Activated CD4-positive, alpha-beta memory T cell treated with anti-CD3 and anti-CD28 coated beads for 36 hours (primary cell): ENCODE results near the gene NECAB2. TPM values are rescaled to one million over a fixed set of nuclear protein-coding genes. Genes with fewer than 3 reads are reported as not detected.
A peak's percentile ranks its signal among the peaks of the same experiment; 100 is the strongest.

Source experiments
- CTCF ChIA-PET: fragments of 350-600 bp; sonication (Branson Sonifier 250); formaldehyde crosslinking; loops from one replicate; lab custom pipeline; 2021; ENCODE audit warnings: antibody characterized with exemption, inconsistent platforms; lab: Charles Lee
- POLR2A ChIA-PET: fragments of 350-600 bp; sonication (Branson Sonifier 250); formaldehyde crosslinking; loops from one replicate; lab custom pipeline; 2021; ENCODE audit warnings: antibody characterized with exemption; lab: Charles Lee
- DNase-seq: peaks from one replicate; pipeline ENCODE4 v3.0.0-alpha.2; 2020
- H3K27ac Mint-ChIP-seq: one replicate; pipeline ENCODE4 v1.8.0; 2021; ENCODE audit warnings: mixed read lengths
- H3K27me3 Mint-ChIP-seq: one replicate; pipeline ENCODE4 v1.8.0; 2021; ENCODE audit warnings: mixed read lengths
- H3K36me3 Mint-ChIP-seq: one replicate; pipeline ENCODE4 v1.8.0; 2021; ENCODE audit warnings: mixed read lengths
- H3K4me1 Mint-ChIP-seq: one replicate; pipeline ENCODE4 v1.8.0; 2021; ENCODE audit warnings: low read depth, mixed read lengths
- H3K4me3 Mint-ChIP-seq: one replicate; pipeline ENCODE4 v1.8.0; 2021; ENCODE audit warnings: mild to moderate bottlenecking, mixed read lengths
- H3K9me3 Mint-ChIP-seq: one replicate; pipeline ENCODE4 v1.8.0; 2021; ENCODE audit warnings: mixed read lengths
- intact Hi-C: fragments of 100-400 bp; cut with micrococcal nuclease; formaldehyde crosslinking; loops from one replicate; pipeline ENCODE4 v1.15.1; 2023
- total RNA-seq, 2 experiments: library from RNA; stranded (reverse); gene quantifications; one replicate each; pipeline ENCODE4 v1.2.3, GENCODE V29; 2021

NECAB2 gene
- total RNA-seq, result not detected

- H3K4me3 Mint-ChIP-seq, result no peak within 1 kb of the TSS
- intact Hi-C loops, result loop anchor here (1.0 kb wide), 1 partner anchor 97 kb away; no protein-coding TSS in a partner anchor
- ChIA-PET CTCF (no interaction called here), POLR2A (no interaction called here)
- peaks cover 11% of the 10 kb centered on the region for H3K27me3 Mint-ChIP-seq
- peaks cover 2% of the 10 kb centered on the region for H3K4me1 Mint-ChIP-seq
- peak; percentile 33 for DNase-seq
- no peaks in the 10 kb centered on the region for H3K9me3 Mint-ChIP-seq
- H3K36me3 Mint-ChIP-seq, result no peaks in the 10 kb centered on the region
- no peak within 1 kb of the TSS for H3K27ac Mint-ChIP-seq
These were observed at the start of gene NECAB2 for GRCh38 chr16:83967838-83968305. TSS of gene NECAB2 (plus strand) at chr16:83968244. CDS start at chr16:83968649, 405 bp downstream.

DNA sequence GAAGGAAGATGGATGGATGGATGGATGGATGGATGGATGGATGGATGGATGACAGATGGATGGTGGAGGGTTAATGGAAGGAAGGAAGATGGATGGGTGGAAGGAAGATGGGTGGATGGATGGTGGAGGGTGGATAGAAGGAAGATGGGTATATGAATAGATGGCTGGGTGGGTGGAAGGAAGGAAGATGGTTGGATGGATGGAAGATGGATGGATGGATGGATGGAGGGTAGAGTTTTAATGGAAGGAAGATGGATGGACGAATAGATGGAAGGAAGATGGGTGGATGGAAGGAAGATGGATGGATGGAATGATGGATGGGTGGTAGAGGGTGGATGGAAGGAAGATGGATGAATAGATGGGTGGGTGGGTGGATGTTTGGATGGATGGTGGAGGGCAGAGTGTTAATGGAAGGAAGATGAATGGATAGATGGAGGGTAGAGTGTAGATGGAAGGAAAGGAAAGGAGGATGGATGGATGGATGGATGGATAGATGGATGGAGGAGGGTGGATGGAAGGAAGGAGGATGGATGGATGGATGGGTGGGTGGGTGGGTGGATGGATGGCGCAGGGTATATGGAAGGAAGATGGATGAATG is 47.1 kb upstream of the NECAB2 start:
- intact Hi-C loops, result no loop called here
- DNase-seq, result no peak
- POLR2A ChIA-PET, result no interaction called here
- Mint-ChIP-seq H3K4me3 (no peak overlapping the region), H3K4me1 (no peaks in the 10 kb centered on the region), H3K36me3 (peaks cover 26% of the 10 kb centered on the region), H3K9me3 (no peaks in the 10 kb centered on the region), H3K27ac (no peak overlapping the region), H3K27me3 (no peaks in the 10 kb centered on the region)
- CTCF ChIA-PET, result no interaction called here

DNA sequence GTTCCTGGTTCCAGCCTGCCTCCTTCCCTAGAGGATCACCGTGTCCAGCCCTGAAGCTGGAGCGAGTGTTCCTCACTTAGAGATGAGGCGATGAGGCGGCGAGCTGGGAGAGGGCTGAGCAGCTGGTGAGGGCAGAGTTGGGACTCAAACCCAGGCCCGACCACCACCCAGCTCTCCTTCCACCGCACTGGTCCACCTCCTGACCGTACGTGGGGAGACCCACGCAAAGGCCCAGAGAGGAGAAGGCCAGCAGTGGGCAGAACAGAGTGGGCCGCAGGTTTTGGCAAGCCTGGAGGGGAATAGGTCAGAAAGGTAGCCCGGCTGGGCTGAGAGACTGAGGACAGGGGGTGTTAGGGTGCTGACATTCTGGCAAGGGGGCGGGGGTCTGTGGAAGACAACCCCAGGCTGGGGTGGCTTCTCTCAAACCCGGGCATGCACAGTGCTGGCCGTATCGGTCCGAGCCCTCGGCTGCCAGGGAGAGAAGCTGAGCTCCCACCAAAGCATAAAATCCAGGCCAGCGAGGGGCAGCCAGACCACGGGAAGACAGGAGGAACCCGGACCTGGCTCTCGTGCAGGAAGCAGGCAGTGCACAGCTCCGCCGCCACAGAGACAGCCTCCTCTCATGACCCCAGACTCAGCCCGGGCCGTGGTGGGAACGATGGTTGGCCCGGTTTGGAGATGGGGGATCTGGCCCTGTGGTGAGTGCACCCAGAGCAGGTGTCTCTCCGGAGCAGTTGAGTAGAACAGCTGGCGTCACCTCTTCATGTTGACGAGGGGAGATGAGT is 44.3 kb upstream of the NECAB2 start:
- Mint-ChIP-seq H3K4me3 (no peak overlapping the region), H3K27ac (no peak overlapping the region), H3K9me3 (no peaks in the 10 kb centered on the region), H3K36me3 (peaks cover 10% of the 10 kb centered on the region), H3K4me1 (peaks cover 3% of the 10 kb centered on the region), H3K27me3 (no peaks in the 10 kb centered on the region)
- DNase-seq, result no peak
- ChIA-PET POLR2A (interaction anchor here (0.7 kb wide), 1 partner anchor 48 kb away, joined by 3 read pairs; no protein-coding TSS in a partner anchor), CTCF (interaction anchor here (0.7 kb wide), 1 partner anchor 142 kb away, joined by 3 read pairs; no protein-coding TSS in a partner anchor)
- intact Hi-C loops, result no loop called here

DNA sequence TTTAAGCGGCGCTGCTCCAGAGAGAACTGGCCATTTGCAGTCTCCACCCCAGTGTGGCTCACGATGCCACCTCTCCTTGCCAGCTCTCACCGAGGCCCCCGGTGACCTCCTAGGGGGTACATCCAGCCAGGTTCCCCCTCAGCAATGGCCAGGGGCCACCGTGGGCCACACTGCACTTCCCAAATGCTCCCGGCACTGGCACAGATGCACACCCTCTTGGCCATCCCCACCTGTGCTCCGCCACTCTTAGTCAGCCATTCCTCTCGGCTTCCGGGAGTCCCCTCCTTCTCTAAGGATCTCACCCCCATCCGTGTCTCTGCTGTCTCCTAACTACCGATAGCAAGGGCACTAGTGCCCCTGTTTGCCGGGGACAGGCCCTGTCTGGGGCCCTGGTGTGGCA is 43.4 kb upstream of the NECAB2 start:
- Mint-ChIP-seq H3K36me3 (peaks cover 5% of the 10 kb centered on the region), H3K27ac (no peak overlapping the region), H3K27me3 (no peaks in the 10 kb centered on the region), H3K9me3 (no peaks in the 10 kb centered on the region), H3K4me3 (no peak overlapping the region), H3K4me1 (peaks cover 3% of the 10 kb centered on the region)
- POLR2A ChIA-PET, result no interaction called here
- intact Hi-C loops, result no loop called here
- DNase-seq, result no peak
- CTCF ChIA-PET, result no interaction called here

DNA sequence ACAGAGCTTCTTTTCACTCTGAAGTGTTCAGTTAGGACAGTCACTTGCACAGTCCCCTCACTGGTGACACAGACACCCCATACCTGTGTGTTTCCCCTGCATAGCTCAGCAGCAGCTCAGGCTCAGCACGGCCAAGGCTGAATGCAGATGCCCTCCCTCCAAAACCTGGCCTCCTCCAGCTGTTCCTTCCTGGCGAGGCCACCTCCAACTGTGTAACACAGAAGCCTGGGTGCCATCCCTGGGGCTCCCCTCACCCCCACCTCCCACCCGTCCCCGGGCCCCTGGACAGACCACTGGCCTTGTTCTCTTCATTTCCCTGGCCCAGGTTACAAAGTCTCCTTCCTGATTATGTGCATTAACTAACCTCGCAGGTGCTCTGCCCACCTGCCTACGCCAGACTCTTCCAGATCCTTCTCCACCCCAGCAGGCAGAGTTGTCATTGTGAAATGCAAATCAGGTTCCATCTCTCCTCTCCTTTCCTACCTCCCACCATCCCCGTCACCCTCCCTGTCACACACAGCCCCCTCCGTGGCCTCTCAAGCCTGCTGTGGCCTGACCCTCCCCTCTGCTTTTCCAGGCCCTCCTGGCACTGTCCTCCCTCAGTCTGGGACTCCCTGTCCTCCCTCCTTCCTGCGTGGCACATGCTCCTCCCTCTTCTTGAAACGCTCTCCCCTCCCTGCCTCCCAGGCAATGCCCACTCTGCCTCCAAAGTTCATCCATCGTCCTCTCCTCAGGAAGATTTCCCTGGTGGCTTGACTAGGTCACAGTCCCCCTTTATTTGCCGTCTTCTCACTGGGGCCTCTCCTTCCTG is 42.7 kb upstream of the NECAB2 start:
- Mint-ChIP-seq H3K4me1 (peaks cover 3% of the 10 kb centered on the region), H3K27ac (no peak overlapping the region)
- no peak for DNase-seq

GRCh38 chr16:83925957-83926725 is 41.9 kb upstream of the NECAB2 start:
- ChIA-PET CTCF (interaction anchor here (0.8 to 1.9 kb wide), 6 partner anchors 24 to 140 kb away, joined by 3 to 6 read pairs (median 4); no protein-coding TSS in a partner anchor), POLR2A (no interaction called here)
- H3K27me3 Mint-ChIP-seq, result no peaks in the 10 kb centered on the region
- H3K4me1 Mint-ChIP-seq, result peaks cover 3% of the 10 kb centered on the region
- intact Hi-C loops, result no loop called here
- H3K27ac Mint-ChIP-seq, result no peak overlapping the region
- H3K36me3 Mint-ChIP-seq, result no peaks in the 10 kb centered on the region
- H3K4me3 Mint-ChIP-seq, result no peak overlapping the region
- no peaks in the 10 kb centered on the region for H3K9me3 Mint-ChIP-seq
- DNase-seq, result no peak

More for the DNA sequence above, 42.7 kb upstream of the NECAB2 start:
- no peak overlapping the region for H3K4me3 Mint-ChIP-seq
- intact Hi-C loops, result no loop called here
- H3K27me3 Mint-ChIP-seq, result no peaks in the 10 kb centered on the region
- no peaks in the 10 kb centered on the region for H3K9me3 Mint-ChIP-seq
- ChIA-PET POLR2A (no interaction called here), CTCF (interaction anchor here (0.8 to 1.9 kb wide), 3 partner anchors 28 to 99 kb away, joined by 3 to 6 read pairs (median 6); no protein-coding TSS in a partner anchor)
- H3K36me3 Mint-ChIP-seq, result peaks cover 3% of the 10 kb centered on the region

DNA sequence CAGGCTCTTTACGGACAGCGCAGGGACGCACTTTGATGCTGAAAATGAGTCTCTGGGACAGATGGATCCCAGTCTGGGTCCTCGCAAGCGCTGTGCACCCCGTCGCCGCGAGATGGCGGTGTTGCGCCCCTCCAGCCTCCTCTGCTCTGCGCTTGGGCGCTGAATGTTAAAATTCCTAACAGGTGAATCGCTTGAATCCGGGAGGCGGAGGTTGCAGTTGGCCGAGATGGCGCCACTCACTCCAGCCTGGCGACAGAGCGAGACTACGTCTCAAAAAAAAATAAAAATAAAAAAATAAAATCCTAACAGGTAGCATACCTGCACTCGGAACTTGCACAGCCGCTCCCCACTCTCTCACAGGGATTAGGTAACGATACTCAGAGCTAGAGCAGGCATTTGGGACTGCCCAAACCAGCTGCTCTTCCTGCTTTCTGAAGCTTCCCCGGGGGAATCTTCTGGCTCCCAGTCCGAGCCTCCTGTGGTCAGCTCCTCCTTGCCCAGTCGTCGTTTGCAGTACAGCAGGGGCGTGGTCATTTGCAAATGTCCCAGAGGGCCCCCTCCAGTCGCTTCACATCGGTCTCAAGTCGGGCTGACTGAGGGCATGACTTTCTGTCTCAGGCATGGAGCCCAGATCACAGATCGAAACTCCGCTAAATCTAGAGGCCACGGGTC is 41.2 kb upstream of the NECAB2 start:
- H3K27ac Mint-ChIP-seq, result no peak overlapping the region
- POLR2A ChIA-PET, result no interaction called here
- no peaks in the 10 kb centered on the region for H3K36me3 Mint-ChIP-seq
- DNase-seq, result peak; percentile 75
- CTCF ChIA-PET, result interaction anchor here (0.6 to 1.9 kb wide), 11 partner anchors 16 to 1245 kb away, joined by 3 to 10 read pairs (median 3); no protein-coding TSS in a partner anchor
- H3K4me1 Mint-ChIP-seq, result peaks cover 3% of the 10 kb centered on the region
- no peaks in the 10 kb centered on the region for H3K9me3 Mint-ChIP-seq
- intact Hi-C loops, result no loop called here
- H3K4me3 Mint-ChIP-seq, result no peak overlapping the region
- H3K27me3 Mint-ChIP-seq, result no peaks in the 10 kb centered on the region

DNA sequence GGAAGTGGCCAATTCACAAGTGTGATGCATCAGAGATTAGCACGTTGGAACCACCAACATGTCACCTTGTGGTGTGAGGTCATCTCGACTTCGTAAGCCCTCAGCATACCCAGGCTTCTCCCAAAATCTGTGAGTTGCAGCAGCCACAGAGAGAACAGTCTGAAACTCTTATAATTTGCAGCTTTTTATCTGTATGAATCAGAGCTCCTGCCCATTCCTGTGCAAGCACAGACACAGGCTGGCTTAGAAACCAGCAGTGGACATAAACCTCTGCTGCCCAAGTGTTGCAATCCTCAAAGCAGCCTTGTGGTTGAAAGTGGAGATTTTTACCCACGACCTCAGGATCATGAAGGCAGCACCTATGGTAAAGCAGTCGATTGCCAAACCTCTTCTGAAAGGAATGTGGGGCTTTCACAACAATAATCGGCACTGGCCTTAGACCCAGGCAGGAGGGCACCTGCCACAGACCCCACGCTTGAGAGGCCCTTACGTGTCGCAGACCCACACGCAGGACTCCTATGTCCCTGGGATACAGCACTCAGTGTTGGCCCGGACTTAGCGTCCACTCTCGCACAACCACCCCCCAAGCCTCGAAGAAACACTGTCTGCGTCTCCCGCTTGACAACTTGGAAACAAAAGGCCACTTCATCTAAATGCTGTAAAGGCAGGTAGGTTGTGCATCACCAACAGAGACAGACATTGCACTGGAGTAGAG is 39.5 kb upstream of the NECAB2 start:
- Mint-ChIP-seq H3K9me3 (no peaks in the 10 kb centered on the region), H3K36me3 (no peaks in the 10 kb centered on the region), H3K27me3 (no peaks in the 10 kb centered on the region), H3K4me1 (peaks cover 3% of the 10 kb centered on the region), H3K4me3 (no peak overlapping the region), H3K27ac (no peak overlapping the region)
- POLR2A ChIA-PET, result no interaction called here
- no peak for DNase-seq
- intact Hi-C loops, result no loop called here
- CTCF ChIA-PET, result interaction anchor here (0.6 to 1.8 kb wide), 3 partner anchors 101 to 620 kb away, joined by 3 to 10 read pairs (median 3); no protein-coding TSS in a partner anchor

- Mint-ChIP-seq H3K27me3 (no peaks in the 10 kb centered on the region), H3K9me3 (no peaks in the 10 kb centered on the region), H3K4me1 (peaks cover 3% of the 10 kb centered on the region), H3K36me3 (no peaks in the 10 kb centered on the region), H3K27ac (no peak overlapping the region), H3K4me3 (no peak overlapping the region)
- intact Hi-C loops, result no loop called here
- no peak for DNase-seq
- POLR2A ChIA-PET, result no interaction called here
- CTCF ChIA-PET, result interaction anchor here (0.8 to 1.2 kb wide), 2 partner anchors 27 to 137 kb away, joined by 3 read pairs; no protein-coding TSS in a partner anchor
These were observed 38.1 kb upstream of the NECAB2 start for GRCh38 chr16:83929811-83930555.
